Activated T-helper 17 cell treated with anti-CD3 and anti-CD28 coated beads, Interleukin-2, amount 50 U/mL, for 72 hours (primary cell): Measurements from ENCODE around the gene APOC3. TPM values are rescaled to one million over a fixed set of nuclear protein-coding genes. Genes with fewer than 3 reads are reported as not detected.
A peak's percentile ranks its signal among the peaks of the same experiment; 100 is the strongest.
"Not testable (repeated sequence)": the region's sequence is repeated elsewhere in the genome, so short reads cannot be mapped to it uniquely, and the experiment has no call there.

Experiments
- ATAC-seq: fragments of 150-1000 bp; cut with Tn5 transposase; replicated peaks from 2 replicates; pipeline ENCODE4 v1.10.0; 2021; ENCODE audit warnings: mild to moderate bottlenecking, moderate library complexity
- H3K27ac Mint-ChIP-seq: one replicate; pipeline ENCODE4 v1.8.0; 2022; ENCODE audit warnings: mixed read lengths
- H3K27me3 Mint-ChIP-seq: one replicate; pipeline ENCODE4 v1.8.0; 2022; ENCODE audit warnings: mixed read lengths
- H3K36me3 Mint-ChIP-seq: one replicate; pipeline ENCODE4 v1.8.0; 2022; ENCODE audit warnings: low read depth, mild to moderate bottlenecking, mixed read lengths
- H3K4me1 Mint-ChIP-seq: one replicate; pipeline ENCODE4 v1.8.0; 2022; ENCODE audit warnings: mixed read lengths
- H3K4me3 Mint-ChIP-seq: one replicate; pipeline ENCODE4 v1.8.0; 2022; ENCODE audit warnings: mild to moderate bottlenecking, mixed read lengths
- H3K9me3 Mint-ChIP-seq: one replicate; pipeline ENCODE4 v1.8.0; 2022; ENCODE audit warnings: mixed read lengths
- total RNA-seq, 2 donors: library from RNA; stranded (reverse); gene quantifications; one replicate each; pipeline ENCODE4 v1.2.3, GENCODE V29; 2022

The APOC3 gene
- total RNA-seq, 2 donors from 2014 or later = not detected

DNA sequence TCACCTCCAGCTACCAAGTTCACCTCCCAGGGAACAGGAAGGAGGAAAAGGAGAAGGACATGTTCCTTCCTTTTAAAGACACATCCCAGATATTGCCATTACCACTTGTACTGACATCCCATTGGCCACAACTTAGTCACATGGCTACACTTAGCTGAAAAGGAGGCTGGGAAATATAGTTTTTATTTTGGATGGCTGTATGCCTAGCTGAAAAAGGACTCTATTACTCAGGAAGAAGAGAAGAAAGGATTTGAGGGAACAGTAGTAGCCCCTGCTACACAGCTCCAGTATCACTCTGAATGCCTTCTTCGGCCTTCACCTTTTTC lies 36.0 kb upstream of the APOC3 start:
- Mint-ChIP-seq H3K4me3 (no peak overlapping the region), H3K9me3 (no peaks in the 10 kb centered on the region), H3K4me1 (peaks cover 8% of the 10 kb centered on the region), H3K36me3 (no peaks in the 10 kb centered on the region), H3K27ac (no peak overlapping the region), H3K27me3 (no peaks in the 10 kb centered on the region)
- no peak for ATAC-seq

DNA sequence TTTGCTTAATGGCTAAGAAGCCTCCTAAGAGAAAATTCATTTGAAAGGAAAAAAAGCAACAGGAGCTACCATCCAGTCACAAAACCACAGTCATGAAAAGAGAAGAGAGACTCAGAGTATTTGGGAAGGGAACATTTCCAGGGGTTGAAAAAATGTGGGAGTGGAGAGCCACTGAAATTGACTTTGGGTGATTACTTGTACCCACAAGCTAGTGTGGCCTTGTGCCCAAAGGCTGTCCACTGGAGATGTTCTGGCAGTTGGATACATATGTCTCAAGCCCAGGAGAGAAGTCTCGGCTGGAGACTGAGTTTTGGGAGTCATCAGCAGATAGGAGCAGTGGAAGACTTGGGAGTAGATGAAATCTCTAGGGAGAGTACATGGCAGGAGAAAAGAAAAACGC lies 34.9 kb upstream of the APOC3 start:
- H3K27ac Mint-ChIP-seq = no peak overlapping the region
- ATAC-seq = no peak
- no peaks in the 10 kb centered on the region for H3K9me3 Mint-ChIP-seq

DNA sequence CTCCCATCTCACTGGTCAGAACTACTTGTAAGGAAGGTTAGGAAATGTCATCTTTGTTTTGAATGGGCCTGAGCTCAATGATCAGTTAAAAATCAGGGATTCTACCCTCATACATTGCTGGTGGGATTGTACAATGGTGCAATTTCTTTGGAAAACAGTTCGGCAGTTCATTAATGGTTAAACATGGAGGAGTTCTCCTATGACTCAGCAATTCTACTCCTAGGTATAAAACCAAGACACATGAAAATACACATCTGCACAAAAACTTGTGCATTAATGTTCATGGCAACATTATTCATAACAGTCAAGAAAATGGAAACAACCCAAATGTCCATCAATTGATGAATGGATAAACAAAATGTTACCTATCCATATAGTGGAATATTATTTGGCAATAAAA lies 33.2 kb upstream of the APOC3 start:
- Mint-ChIP-seq H3K4me3 (no peak overlapping the region), H3K27ac (no peak overlapping the region), H3K36me3 (no peaks in the 10 kb centered on the region), H3K4me1 (peaks cover 5% of the 10 kb centered on the region), H3K9me3 (no peaks in the 10 kb centered on the region), H3K27me3 (peaks cover 3% of the 10 kb centered on the region)
- ATAC-seq = no peak

More for the DNA sequence above, 34.9 kb upstream of the APOC3 start:
- H3K4me1 Mint-ChIP-seq = peaks cover 8% of the 10 kb centered on the region
- no peak overlapping the region for H3K4me3 Mint-ChIP-seq
- peaks cover 3% of the 10 kb centered on the region for H3K27me3 Mint-ChIP-seq
- no peaks in the 10 kb centered on the region for H3K36me3 Mint-ChIP-seq

DNA sequence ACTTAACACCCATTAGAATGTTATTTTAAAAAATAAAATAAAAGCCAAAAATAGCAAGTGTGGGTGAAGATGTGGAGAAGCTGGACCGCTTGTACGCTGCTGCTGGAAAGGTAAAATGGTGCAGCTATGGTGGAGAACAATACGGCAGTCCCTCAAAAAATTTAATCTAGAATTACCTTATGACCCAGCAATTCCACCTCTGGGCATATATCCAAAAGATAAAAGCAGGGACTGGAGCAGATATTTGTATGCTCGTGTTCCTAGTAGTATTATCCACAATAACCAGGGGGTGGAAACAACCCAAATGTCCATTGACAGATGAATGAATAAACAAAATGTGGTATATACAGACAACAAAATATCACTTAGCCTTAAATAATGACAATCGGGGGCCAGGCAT lies 31.9 kb upstream of the APOC3 start:
- peaks cover 5% of the 10 kb centered on the region for H3K4me1 Mint-ChIP-seq
- peaks cover 8% of the 10 kb centered on the region for H3K27me3 Mint-ChIP-seq
- H3K4me3 Mint-ChIP-seq = no peak overlapping the region
- no peaks in the 10 kb centered on the region for H3K36me3 Mint-ChIP-seq
- no peak overlapping the region for H3K27ac Mint-ChIP-seq
- no peaks in the 10 kb centered on the region for H3K9me3 Mint-ChIP-seq
- ATAC-seq = no peak

DNA sequence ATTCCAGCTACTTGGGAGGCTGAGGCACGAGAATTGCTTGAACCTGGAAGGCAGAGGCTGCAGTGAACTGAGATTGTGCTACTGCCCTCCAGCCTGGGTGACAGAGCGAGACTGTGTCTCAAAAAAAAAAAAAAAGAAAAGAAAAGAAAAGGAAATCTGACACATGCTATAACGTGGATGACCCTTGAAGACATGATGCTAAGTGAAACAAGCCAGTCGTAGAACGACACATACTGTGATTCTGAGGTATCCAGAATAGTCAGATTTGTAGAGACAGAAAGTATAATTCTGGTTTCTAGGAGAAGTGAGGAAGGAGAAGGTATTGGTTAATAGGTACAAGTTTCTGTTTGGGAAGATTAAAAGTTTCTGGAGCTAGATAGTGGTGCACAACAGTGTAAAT lies 31.3 kb upstream of the APOC3 start:
- peak; percentile 75 for ATAC-seq
- no peaks in the 10 kb centered on the region for H3K36me3 Mint-ChIP-seq
- H3K4me1 Mint-ChIP-seq = peaks cover 5% of the 10 kb centered on the region
- H3K27me3 Mint-ChIP-seq = peaks cover 8% of the 10 kb centered on the region
- H3K9me3 Mint-ChIP-seq = no peaks in the 10 kb centered on the region
- no peak overlapping the region for H3K27ac Mint-ChIP-seq
- H3K4me3 Mint-ChIP-seq = no peak overlapping the region

DNA sequence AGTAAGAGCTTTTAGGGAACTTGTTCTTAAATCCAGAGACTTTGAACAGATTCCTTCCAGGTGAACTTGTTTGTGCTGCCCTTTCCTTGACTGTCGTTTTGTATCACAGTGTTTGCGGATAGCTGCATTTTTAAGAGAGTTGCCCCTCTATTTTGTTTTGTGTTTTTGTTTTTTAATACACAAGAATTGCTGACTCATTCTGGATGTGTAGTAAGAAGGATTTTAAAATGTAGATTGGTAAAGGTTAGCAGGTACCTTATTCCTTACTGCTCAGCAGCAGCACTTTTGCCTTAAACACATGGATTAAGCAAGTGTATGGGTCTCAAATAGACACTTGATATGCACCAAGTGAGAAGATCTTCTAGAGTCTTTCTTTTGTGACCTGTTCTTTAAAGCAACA lies 29.1 kb upstream of the APOC3 start:
- no peaks in the 10 kb centered on the region for H3K9me3 Mint-ChIP-seq

DNA sequence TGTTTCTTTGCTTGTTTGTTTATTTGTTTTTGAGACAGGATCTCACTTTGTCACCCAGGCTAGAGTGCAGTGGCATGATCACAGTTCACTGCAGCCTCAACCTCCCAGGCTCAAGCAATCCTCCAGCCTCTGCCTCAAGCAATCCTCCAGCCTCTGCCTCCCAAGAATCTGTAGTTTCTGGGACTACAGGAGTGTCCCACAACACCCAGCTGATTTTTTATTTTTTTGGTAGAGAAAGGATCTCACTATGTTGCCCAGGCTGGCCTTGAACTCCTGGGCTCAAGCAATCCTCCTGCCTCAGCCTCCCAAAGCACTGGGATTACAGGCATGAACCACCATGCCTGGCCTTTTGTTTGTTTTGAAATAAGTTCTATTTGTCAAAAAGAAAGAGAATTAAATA lies 28.0 kb upstream of the APOC3 start:
- not testable (repeated sequence) for H3K4me1 Mint-ChIP-seq, H3K36me3 Mint-ChIP-seq, H3K9me3 Mint-ChIP-seq

More for the DNA sequence above, 29.1 kb upstream of the APOC3 start:
- peaks cover 8% of the 10 kb centered on the region for H3K27me3 Mint-ChIP-seq
- no peak for ATAC-seq
- H3K27ac Mint-ChIP-seq = no peak overlapping the region
- no peak overlapping the region for H3K4me3 Mint-ChIP-seq
- peaks cover 5% of the 10 kb centered on the region for H3K4me1 Mint-ChIP-seq
- H3K36me3 Mint-ChIP-seq = no peaks in the 10 kb centered on the region

DNA sequence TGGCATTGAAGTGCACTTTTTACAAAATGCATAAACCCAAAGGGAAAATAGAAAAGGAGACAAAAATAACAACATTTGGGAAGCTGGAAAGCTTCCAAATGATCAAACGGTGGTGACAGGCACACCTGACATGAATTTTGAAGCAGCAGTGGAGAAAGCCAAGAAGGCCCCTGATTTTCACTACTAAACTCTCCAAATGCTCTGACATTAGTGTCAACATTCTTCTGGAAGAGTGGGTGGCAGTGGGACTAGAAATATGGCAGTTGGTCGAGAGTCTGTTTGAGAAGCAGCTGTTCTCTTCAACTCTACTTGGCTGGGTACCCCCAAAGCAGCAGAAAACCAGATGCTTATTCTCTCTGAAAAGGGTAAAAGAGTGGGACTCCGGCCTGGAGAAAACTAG lies 25.7 kb upstream of the APOC3 start:
- H3K27ac Mint-ChIP-seq = no peak overlapping the region
- H3K4me3 Mint-ChIP-seq = no peak overlapping the region
- H3K9me3 Mint-ChIP-seq = no peaks in the 10 kb centered on the region
- no peaks in the 10 kb centered on the region for H3K36me3 Mint-ChIP-seq
- ATAC-seq = no peak
- H3K27me3 Mint-ChIP-seq = peaks cover 8% of the 10 kb centered on the region
- H3K4me1 Mint-ChIP-seq = no peaks in the 10 kb centered on the region

More for the DNA sequence above, 28.0 kb upstream of the APOC3 start:
- not testable (repeated sequence) for ATAC-seq, H3K27me3 Mint-ChIP-seq, H3K27ac Mint-ChIP-seq, H3K4me3 Mint-ChIP-seq

DNA sequence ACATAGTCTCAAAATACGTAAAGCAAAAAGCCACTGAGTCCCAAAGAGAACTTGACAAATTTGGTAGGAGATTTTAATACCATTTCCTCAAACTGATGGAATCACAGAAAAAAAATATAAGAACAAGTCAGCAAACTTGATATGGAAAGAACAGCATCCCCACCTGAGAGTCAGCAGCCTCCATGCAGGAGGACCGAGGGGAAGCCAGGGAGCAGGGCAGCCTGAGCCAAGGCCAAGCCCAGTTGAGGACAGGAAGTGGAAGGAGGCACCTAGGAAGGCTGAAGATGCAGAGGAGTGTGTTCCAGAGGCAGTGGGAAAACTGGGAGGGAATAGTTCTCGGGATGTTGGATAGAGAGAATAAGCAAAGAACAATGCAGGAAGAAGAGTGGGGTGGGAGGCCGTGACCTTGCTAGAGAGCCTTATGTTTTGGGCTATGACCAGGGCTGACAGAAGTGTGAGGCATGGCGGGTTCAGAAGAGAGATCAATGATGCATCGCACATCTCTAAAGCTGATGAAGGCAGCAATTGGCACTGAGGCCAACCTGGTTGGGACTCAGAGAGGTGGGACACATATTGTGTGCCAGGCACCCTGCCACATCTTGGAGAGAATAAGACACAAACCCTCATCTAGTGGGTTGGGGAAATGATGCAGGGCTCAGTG lies 22.0 kb upstream of the APOC3 start:
- H3K36me3 Mint-ChIP-seq = no peaks in the 10 kb centered on the region
- peaks cover 2% of the 10 kb centered on the region for H3K27me3 Mint-ChIP-seq
- no peaks in the 10 kb centered on the region for H3K4me1 Mint-ChIP-seq
- no peaks in the 10 kb centered on the region for H3K9me3 Mint-ChIP-seq
- H3K4me3 Mint-ChIP-seq = no peak overlapping the region
- no peak overlapping the region for H3K27ac Mint-ChIP-seq
- ATAC-seq = no peak

DNA sequence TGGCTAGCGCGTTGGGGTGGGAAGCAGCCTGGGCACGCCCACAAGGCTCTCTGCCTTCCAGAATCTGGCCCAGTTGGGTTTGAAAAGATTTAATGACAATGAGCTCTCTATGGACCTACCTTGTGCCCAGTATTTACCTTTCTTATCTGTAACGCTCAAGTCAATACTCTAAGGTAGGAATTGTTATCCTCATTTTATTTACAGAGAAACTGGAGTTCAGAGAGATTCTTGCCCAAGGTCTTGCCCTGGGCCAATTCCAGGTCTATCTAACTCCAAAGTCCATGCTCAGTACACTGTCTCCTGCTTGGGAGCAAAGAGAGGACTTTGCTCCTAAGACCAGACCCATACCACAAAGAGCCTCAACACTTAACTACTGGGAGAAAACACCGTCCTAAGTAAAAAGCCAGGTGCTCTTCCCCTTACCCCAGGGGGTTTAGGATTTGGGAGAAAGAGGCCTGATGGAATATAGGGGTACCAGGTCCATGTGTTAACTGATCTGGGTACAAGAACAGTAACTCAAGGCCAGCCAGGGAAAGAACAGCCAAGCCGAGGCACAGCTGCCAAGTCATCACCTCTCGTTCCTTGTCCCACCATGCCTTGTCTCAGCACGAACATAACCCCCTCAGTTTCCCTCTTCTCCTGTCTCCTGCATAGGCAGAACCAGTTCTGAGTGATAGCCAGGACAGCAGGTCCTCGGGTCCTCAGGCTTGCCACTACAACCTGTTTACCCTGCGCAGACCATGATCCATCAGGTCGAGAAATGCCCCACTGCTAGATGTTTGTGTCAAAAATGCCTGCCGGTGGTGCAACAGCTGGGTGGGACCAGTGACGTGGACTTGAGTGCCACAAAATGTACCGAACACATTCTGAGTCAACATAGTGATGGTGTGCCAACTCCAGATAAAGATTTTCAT lies 21.2 kb upstream of the APOC3 start:
- H3K27me3 Mint-ChIP-seq = no peaks in the 10 kb centered on the region
- no peaks in the 10 kb centered on the region for H3K4me1 Mint-ChIP-seq
- H3K4me3 Mint-ChIP-seq = no peak overlapping the region
- no peak for ATAC-seq
- no peak overlapping the region for H3K27ac Mint-ChIP-seq
- H3K9me3 Mint-ChIP-seq = no peaks in the 10 kb centered on the region
- no peaks in the 10 kb centered on the region for H3K36me3 Mint-ChIP-seq

DNA sequence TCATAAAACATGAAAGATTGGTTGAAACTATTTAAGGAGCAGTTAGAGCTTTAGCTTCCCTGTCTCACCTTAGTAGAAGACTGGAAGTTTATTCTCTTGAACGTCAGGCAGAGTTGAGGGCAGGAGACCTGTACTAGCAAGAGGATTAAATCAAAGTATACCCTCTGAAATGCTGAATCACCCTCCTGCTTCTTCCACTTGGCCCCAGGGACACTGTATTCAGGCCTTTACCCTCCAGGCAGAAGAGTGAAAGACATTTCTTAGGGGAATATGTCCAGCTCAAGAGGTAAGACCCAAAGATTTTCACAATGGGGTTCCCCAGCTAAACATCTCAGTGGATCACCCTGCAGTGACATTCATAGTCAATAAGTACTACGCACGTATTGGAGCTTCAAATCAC lies 18.5 kb upstream of the APOC3 start:
- no peak overlapping the region for H3K4me3 Mint-ChIP-seq
- no peak for ATAC-seq
- H3K27me3 Mint-ChIP-seq = no peaks in the 10 kb centered on the region
- no peaks in the 10 kb centered on the region for H3K4me1 Mint-ChIP-seq
- H3K27ac Mint-ChIP-seq = no peak overlapping the region
- no peaks in the 10 kb centered on the region for H3K36me3 Mint-ChIP-seq
- no peaks in the 10 kb centered on the region for H3K9me3 Mint-ChIP-seq

DNA sequence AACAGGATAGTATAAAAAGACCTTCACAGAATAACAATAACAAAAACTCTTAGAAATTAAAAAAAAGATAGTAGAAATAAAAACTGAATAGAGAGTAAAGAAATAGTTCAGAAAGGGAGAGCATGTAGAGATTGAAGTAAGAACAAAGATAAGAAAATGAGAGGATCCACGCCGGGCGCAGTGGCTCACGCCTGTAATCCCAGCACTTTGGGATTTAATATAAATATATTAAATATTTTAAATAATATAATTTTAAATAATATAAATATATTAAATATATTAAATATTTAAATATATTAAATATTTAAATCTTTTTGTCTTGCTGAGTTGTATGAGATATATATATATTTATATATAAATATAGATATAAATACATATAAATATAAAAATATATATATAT lies 17.6 kb upstream of the APOC3 start:
- Mint-ChIP-seq H3K4me1 (no peaks in the 10 kb centered on the region), H3K4me3 (no peak overlapping the region), H3K27me3 (no peaks in the 10 kb centered on the region), H3K27ac (no peak overlapping the region), H3K9me3 (no peaks in the 10 kb centered on the region), H3K36me3 (no peaks in the 10 kb centered on the region)
- no peak for ATAC-seq

DNA sequence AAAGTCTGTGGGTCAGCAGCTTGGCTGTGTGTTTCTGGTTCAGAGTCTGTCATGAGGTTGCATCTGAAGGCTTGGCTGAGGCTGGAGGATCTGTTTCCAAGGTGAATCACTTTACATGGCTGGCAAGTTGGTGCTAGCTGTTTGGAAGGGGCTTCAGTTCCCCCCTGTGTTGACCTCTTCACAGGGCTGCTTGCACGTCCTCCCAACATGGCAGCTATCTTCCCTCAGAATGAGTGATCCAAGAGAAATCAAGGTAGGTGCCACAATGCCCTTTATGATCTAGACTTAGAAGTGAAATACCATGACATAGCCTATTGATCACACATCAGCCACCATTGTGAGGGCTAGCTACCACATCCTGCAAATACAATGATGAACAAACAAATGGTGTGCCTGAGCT lies 16.5 kb upstream of the APOC3 start:
- no peaks in the 10 kb centered on the region for H3K9me3 Mint-ChIP-seq
- H3K36me3 Mint-ChIP-seq = no peaks in the 10 kb centered on the region
- no peaks in the 10 kb centered on the region for H3K27me3 Mint-ChIP-seq
- peak; percentile 23 for ATAC-seq
- no peak overlapping the region for H3K27ac Mint-ChIP-seq
- H3K4me1 Mint-ChIP-seq = no peaks in the 10 kb centered on the region
- H3K4me3 Mint-ChIP-seq = no peak overlapping the region

DNA sequence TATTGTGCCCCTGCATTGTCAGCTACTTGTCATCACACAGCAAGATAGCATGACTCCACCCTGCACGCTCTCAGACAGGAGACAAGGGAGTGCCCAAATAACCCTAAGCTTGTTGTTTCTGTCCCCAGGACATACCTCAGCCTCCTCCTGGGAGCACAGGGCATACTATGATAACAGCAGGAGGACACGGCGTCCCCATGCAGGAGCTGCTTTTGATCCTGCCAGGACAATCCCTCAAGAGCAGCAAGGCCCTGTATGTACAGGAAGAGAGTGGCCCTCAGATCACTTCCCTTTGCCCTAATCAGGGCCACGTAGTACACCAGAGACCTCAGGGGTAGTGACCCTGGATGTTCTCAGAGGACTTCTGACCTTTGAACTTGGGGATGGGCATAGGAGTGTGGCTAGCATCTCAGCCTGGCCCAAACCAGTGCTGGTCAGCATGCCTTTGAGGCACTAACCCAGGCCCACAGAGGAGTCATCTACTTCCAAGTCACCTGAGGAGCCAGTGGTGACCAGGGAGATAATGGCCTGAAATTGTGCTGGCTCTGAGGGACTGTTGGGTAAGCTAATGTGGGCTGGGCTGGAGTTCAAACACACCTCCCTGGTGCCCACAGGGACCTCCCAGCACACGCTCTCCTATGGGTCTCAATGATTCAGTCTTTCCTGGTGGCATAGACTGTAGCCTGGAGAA lies 15.8 kb upstream of the APOC3 start:
- ATAC-seq = no peak
- H3K27me3 Mint-ChIP-seq = no peaks in the 10 kb centered on the region

DNA sequence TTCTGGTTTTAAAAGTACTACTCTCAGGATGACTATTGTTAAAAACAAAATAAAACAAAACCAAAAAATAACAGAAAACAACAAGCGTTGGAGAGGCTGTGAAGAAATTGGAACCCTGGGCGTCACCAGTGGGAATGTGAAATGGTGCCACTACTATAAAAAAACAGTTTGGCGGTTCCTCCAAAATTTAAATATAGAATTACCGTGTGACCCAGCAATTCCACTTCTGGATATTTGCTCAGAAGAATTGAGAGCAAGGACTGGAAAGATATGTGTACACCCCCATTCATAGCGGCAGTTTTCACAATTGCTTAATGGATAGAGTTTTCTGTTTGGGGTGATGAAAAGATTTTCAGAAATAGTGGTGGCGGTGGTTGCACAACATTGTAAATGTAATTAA lies 15.2 kb upstream of the APOC3 start:
- H3K36me3 Mint-ChIP-seq = no peaks in the 10 kb centered on the region
- H3K9me3 Mint-ChIP-seq = no peaks in the 10 kb centered on the region
- ATAC-seq = no peak
- no peak overlapping the region for H3K27ac Mint-ChIP-seq
- H3K4me1 Mint-ChIP-seq = no peaks in the 10 kb centered on the region
- H3K27me3 Mint-ChIP-seq = no peaks in the 10 kb centered on the region
- no peak overlapping the region for H3K4me3 Mint-ChIP-seq

More for the DNA sequence above, 15.8 kb upstream of the APOC3 start:
- no peak overlapping the region for H3K27ac Mint-ChIP-seq
- no peaks in the 10 kb centered on the region for H3K36me3 Mint-ChIP-seq
- H3K4me3 Mint-ChIP-seq = no peak overlapping the region
- no peaks in the 10 kb centered on the region for H3K4me1 Mint-ChIP-seq
- no peaks in the 10 kb centered on the region for H3K9me3 Mint-ChIP-seq
